HCT116 (cell line): ENCODE measurements around the gene EVL. TPM values are rescaled to one million over a fixed set of nuclear protein-coding genes. Genes with fewer than 3 reads are reported as not detected.

ENCODE experiments used
- ATAC-seq: fragments of 200-7000 bp; cut with Tn5 transposase; 2 replicates; pipeline ENCODE4 v1.9.1; 2020; ENCODE audit warnings: mild to moderate bottlenecking, moderate library complexity
- BruUV-seq: library from RNA; stranded (reverse); fragments of 400-500 nt; replicated peaks from 2 replicates; lab custom pipeline; 2021; lab: Mats Ljungman, UMichigan
- CTCF ChIA-PET: fragments of 300-600 bp; sonication (Branson Sonifier 250); formaldehyde crosslinking; loops from one replicate; lab custom pipeline; 2021; ENCODE audit warnings: antibody characterized with exemption; lab: Charles Lee
- POLR2A ChIA-PET: fragments of 300-600, 350-600 bp; sonication (Branson Sonifier 250); formaldehyde crosslinking; loops from one replicate; lab custom pipeline; 2021; ENCODE audit warnings: antibody characterized with exemption; lab: Charles Lee
- RAD21 ChIA-PET, 2 experiments: fragments of 300-600 bp; sonication (Branson Sonifier 250); formaldehyde crosslinking; loops; one replicate each; lab custom pipeline; 2023; ENCODE audit warnings: low total read pairs in 2 of 2; ENCODE audit not compliant: uncharacterized antibody in 2 of 2, unreplicated experiment in 2 of 2, low non-redundant PET in 1 of 2; lab: Charles Lee
- DNase-seq: peaks from one replicate; pipeline ENCODE4 v3.0.0-alpha.2; 2010; ENCODE audit warnings: low read depth, low spot score
- H2AFZ ChIP-seq: fragments of 200-600 bp; shearing (Covaris generic), sonication (generic); 2 replicates; pipeline ENCODE4 v1.6.1; 2017; ENCODE audit warnings: low read depth, mixed run types, mixed read lengths, antibody characterized with exemption, low read length; ENCODE audit not compliant: poor library complexity, severe bottlenecking
- H3K27ac ChIP-seq: 2 replicates; pipeline ENCODE4 v1.5.1; 2012; ENCODE audit warnings: low read depth, low read length
- H3K27me3 ChIP-seq: fragments of 200-600 bp; sonication (generic); 2 replicates; pipeline ENCODE4 v1.6.1; 2016; ENCODE audit warnings: mixed run types, low read length, mixed read lengths; ENCODE audit not compliant: insufficient read depth
- H3K36me3 ChIP-seq, 2 experiments: fragments of 200-500 bp in 1 of 2; fragments of 200-600 bp in 1 of 2; sonication (Bioruptor generic) in 1 of 2; sonication (generic) in 1 of 2; 2 replicates each; pipeline versions ENCODE4 v1.5.1 to v1.6.1; 2014 to 2016; ENCODE audit warnings: low read length in 2 of 2, inconsistent platforms in 1 of 2, mixed read lengths in 1 of 2, mixed run types in 1 of 2; ENCODE audit not compliant: insufficient read depth in 2 of 2, control insufficient read depth in 1 of 2
- H3K4me1 ChIP-seq, 2 experiments: fragments of 200-600 bp in 1 of 2; sonication (generic) in 1 of 2; 2 replicates each; pipeline versions ENCODE4 v1.5.1 to v1.6.1; 2012 to 2017; ENCODE audit warnings: low read length in 2 of 2, inconsistent platforms in 1 of 2, mild to moderate bottlenecking in 1 of 2, mixed read lengths in 1 of 2, mixed run types in 1 of 2, moderate library complexity in 1 of 2; ENCODE audit not compliant: insufficient read depth in 2 of 2, control insufficient read depth in 1 of 2
- H3K4me2 ChIP-seq: fragments of 200-600 bp; sonication (generic); 2 replicates; pipeline ENCODE4 v1.6.1; 2017; ENCODE audit warnings: mixed run types, low read length, mixed read lengths
- H3K4me3 ChIP-seq, 2 experiments: fragments of 200-600 bp in 1 of 2; sonication (generic) in 1 of 2; replicated peaks in 1 of 2; 2 replicates each; pipeline ENCODE4 v1.5.1; 2011 to 2016; ENCODE audit warnings: low read length in 2 of 2, control low read depth in 1 of 2, low read depth in 1 of 2, mild to moderate bottlenecking in 1 of 2, mixed read lengths in 1 of 2, mixed run types in 1 of 2
- H3K79me2 ChIP-seq: fragments of 200-600 bp; sonication (generic); 2 replicates; pipeline ENCODE4 v1.6.1; 2017; ENCODE audit warnings: mild to moderate bottlenecking, mixed run types, low read length, moderate library complexity, mixed read lengths; ENCODE audit not compliant: insufficient read depth
- H3K9ac ChIP-seq: fragments of 200-600 bp; sonication (generic); 2 replicates; pipeline ENCODE4 v1.6.1; 2016; ENCODE audit warnings: low read length, mixed read lengths
- H3K9me2 ChIP-seq: fragments of 200-600 bp; sonication (generic), shearing (Covaris generic); 2 replicates; pipeline ENCODE4 v1.6.1; 2017; ENCODE audit warnings: mixed run types, mild to moderate bottlenecking, moderate library complexity; ENCODE audit not compliant: insufficient read depth
- H3K9me3 ChIP-seq, 2 experiments: fragments of 200-500 bp in 1 of 2; fragments of 200-600 bp in 1 of 2; sonication (Bioruptor generic) in 1 of 2; sonication (generic) in 1 of 2; 2 replicates each; pipeline ENCODE4 v1.6.1; 2014 to 2017; ENCODE audit warnings: low read length in 2 of 2, mixed read lengths in 2 of 2, inconsistent platforms in 1 of 2, low read depth in 1 of 2, mild to moderate bottlenecking in 1 of 2, mixed run types in 1 of 2, moderate library complexity in 1 of 2; ENCODE audit not compliant: control insufficient read depth in 1 of 2, insufficient read depth in 1 of 2
- H4K20me1 ChIP-seq: fragments of 200-600 bp; sonication (generic), shearing (Covaris generic); 2 replicates; pipeline ENCODE4 v1.6.1; 2017; ENCODE audit warnings: mixed run types, mild to moderate bottlenecking, moderate library complexity; ENCODE audit not compliant: insufficient read depth
- CTCF ChIP-seq, 3 experiments: fragments of 200-600 bp in 1 of 3; sonication (generic) in 1 of 3; IDR thresholded peaks in 2 of 3; conservative IDR thresholded peaks in 1 of 3; 2 replicates each; pipeline ENCODE4 v1.5.1; 2012 to 2017; ENCODE audit warnings: low read depth in 2 of 3, low read length in 2 of 3, antibody characterized with exemption in 1 of 3, borderline replicate concordance in 1 of 3, control low read depth in 1 of 3, mild to moderate bottlenecking in 1 of 3, mixed read lengths in 1 of 3, mixed run types in 1 of 3, moderate library complexity in 1 of 3; ENCODE audit not compliant: insufficient read depth in 1 of 3
- ELF1 ChIP-seq: IDR thresholded peaks from 2 replicates; pipeline ENCODE4 v1.6.1; 2012; ENCODE audit warnings: low read depth, borderline replicate concordance
- REST ChIP-seq: IDR thresholded peaks from 2 replicates; pipeline ENCODE4 v1.6.1; 2012; ENCODE audit warnings: low read depth
- SIN3A ChIP-seq: IDR thresholded peaks from 2 replicates; pipeline ENCODE4 v1.6.1; 2012; ENCODE audit warnings: low read depth
- SP1 ChIP-seq: IDR thresholded peaks from 2 replicates; pipeline ENCODE4 v1.6.1; 2012; ENCODE audit warnings: low read depth
- TCF7L2 ChIP-seq: IDR thresholded peaks from 2 replicates; pipeline ENCODE4 v1.7.0; 2011; ENCODE audit warnings: borderline replicate concordance, inconsistent platforms; ENCODE audit not compliant: insufficient read depth, insufficient read length; ENCODE audit errors: extremely low read depth
- YY1 ChIP-seq: IDR thresholded peaks from 2 replicates; pipeline ENCODE4 v1.6.1; 2011; ENCODE audit warnings: low read length, low read depth, moderate library complexity, mild to moderate bottlenecking; ENCODE audit not compliant: insufficient replicate concordance; ENCODE audit errors: extremely low read depth
- intact Hi-C: fragments of 100-400 bp; cut with micrococcal nuclease; formaldehyde crosslinking; loops from 2 replicates; pipeline ENCODE4 v1.10.0; 2022
- total RNA-seq: library from RNA; stranded (reverse); gene quantifications from one replicate; pipeline ENCODE4 v1.2.1, GENCODE V29; 2021; ENCODE audit not compliant: unreplicated experiment

EVL gene
- total RNA-seq, 1 experiment from 2014 or later: 19.9 TPM

- Histone ChIP-seq H3K79me2 (no peaks in the 10 kb centered on the region), H3K27me3 (no peaks in the 10 kb centered on the region), H4K20me1 (no peaks in the 10 kb centered on the region), H3K9me3 (no peaks in the 10 kb centered on the region), H2AFZ (no peak overlapping the region), H3K4me1 (no peaks in the 10 kb centered on the region), H3K9me2 (no peaks in the 10 kb centered on the region), H3K4me2 (no peak overlapping the region), H3K9ac (no peak overlapping the region), H3K4me3 (no peak overlapping the region), H3K27ac (no peak overlapping the region), H3K36me3 (no peaks in the 10 kb centered on the region)
- no TSS peak for BruUV-seq
- DNase-seq (no peak), ATAC-seq (no peak)
- intact Hi-C loops: no loop called here
- ChIA-PET CTCF (no interaction called here), POLR2A (no interaction called here), RAD21 (no interaction called here)
- no peak for TF ChIP-seq YY1
- no peak for TF ChIP-seq SIN3A
- TF ChIP-seq REST: no peak
- no peak for TF ChIP-seq CTCF (IDR thresholded peaks at IDR 0.05 in 2 of 3, conservative IDR thresholded peaks at IDR 0.05 in 1 of 3; ENCODE audit: borderline replicate concordance in 1 of 3, insufficient read depth in 1 of 3, low read depth in 2 of 3, low read length in 2 of 3)
- no peak for TF ChIP-seq SP1
- no peak for TF ChIP-seq ELF1
- TF ChIP-seq TCF7L2: no peak
These were observed 10.7 kb upstream of the EVL start for GRCh38 chr14:100054316-100055075.
